SH-SY5Y (cell line): ENCODE results near the gene SMLR1.

ENCODE experiments used
- GATA2 ChIP-seq: IDR thresholded peaks from 2 replicates; pipeline ENCODE4 v1.6.1; 2011; ENCODE audit warnings: mild to moderate bottlenecking, low read depth, low read length
- GATA3 ChIP-seq: IDR thresholded peaks from 2 replicates; pipeline ENCODE4 v1.6.1; 2011; ENCODE audit warnings: low read depth, mild to moderate bottlenecking, low read length, moderate library complexity

- no peak for TF ChIP-seq GATA2
- TF ChIP-seq GATA3, result no peak
Observed at GRCh38 chr6:130885392-130886192, 58.4 kb downstream of the SMLR1 start.
